Islet of Langerhans (tissue), 1 donor: ENCODE measurements around the gene TAS2R41.

Experiments
- FAIRE-seq: peaks from one replicate; lab custom pipeline; 2011; peaks lifted over from hg19 to GRCh38; lab: Jason Lieb, UNC

The TAS2R41 gene

DNA sequence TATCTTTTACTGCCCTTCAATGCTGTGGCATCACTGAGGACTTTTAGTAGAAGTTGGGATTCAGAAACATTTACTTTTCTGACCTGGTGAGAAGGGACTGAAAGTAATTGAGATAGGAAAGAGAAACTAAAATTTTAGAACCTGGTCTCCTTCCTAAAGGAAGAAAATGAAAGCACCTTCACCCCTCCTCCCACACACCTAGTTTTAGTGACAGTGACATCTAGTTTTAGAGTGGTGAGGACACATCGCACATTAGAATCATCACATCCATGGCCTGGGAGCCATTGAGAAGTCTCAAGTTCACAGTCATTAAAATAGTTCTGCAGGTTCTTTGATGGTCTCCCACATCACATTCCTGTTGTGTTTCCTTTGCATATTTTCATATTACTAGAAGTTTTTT is 16.1 kb downstream of the TAS2R41 start:
- FAIRE-seq: no peak

DNA sequence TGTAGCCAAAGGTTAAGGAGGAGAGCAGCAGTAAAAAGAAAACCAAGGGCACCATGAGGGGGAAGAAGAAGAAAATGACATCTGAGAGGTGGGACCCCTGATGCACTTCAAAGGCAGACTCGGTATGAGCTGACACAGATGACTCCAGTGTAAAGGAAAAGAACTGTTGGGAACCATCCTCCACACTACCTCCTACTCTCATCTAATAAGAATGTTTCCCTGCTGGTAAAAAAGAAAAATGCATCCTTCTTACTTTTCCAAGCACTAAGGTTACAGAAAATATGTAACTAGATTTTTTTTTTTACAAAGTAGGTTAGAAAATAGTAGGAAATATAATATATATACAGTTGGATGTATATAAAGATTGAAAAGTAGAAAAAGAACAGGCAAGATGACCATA is 16.9 kb downstream of the TAS2R41 start:
- no peak for FAIRE-seq

DNA sequence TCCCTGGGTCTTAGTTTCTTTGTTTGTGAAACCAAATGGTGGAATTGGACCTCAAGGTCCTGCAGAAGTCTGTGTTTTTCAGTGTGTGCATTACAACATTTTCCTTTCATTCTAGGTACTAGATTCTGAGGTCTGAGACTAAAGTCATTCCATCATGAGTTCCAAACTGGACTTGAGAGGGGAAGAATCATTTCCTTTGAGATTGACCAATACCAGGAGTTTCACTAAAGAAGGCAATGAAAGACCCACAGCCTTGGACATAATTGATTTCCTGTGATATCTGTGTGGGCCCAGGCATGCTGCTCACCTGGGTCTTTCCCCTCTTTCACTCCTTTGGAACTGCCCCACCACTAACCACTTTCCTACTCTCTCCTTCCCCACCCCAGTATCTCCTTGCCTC is 18.2 kb downstream of the TAS2R41 start:
- FAIRE-seq: no peak

DNA sequence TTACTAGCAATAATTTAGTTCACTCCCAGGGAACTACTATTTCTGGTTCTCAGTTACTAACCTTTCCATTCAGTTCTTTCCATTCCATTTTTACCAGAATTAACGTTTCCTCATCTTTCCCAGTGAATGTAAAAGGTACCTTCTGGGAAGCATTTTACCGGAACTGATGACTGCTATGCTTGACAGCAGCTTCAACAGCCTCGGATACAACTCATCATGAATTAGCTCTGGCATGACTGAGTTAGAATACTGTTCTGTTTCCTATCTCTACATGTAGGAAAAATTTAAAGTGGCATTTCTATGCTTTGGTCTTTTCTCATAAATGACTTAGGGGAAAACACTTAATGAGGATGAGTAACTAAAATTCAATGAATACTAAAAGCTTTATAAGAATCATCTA is 18.6 kb downstream of the TAS2R41 start:
- FAIRE-seq: no peak

DNA sequence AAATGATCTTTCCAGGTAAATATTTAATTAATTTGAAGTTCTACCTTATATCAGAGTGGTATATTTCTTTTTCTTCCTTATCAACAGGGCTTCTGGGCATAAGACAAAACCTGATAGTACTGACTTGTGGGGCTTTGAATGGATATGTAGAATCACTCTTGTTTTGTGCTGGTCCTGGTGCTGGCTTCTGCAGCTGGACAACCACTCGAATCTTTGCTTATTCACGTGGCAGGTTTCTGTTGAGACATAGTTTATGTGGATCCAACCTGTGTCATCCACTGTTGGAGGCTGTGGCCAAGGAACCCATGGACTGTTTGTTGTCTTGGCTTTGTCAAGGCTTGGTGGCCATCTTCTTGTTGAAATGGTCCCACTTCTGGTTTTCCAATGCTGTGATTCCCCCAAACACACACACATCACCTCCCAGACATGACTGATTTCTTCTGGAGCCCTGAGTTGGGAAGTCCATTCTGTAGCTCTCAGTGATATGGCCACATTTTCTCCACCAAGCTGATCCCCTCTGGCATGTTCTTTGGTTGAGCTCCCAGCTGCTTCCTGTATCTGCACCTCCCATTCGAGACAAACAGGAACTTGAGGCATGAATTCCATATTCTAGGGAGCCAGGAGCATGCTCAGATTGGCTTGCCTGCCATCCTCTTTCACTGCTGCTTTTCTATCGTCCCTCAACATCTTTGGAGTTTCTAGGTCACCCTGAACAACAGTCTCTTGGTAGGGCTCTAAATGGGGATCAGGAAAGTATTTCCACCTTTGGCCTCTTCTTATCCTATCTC is 19.5 kb downstream of the TAS2R41 start:
- FAIRE-seq: no peak

DNA sequence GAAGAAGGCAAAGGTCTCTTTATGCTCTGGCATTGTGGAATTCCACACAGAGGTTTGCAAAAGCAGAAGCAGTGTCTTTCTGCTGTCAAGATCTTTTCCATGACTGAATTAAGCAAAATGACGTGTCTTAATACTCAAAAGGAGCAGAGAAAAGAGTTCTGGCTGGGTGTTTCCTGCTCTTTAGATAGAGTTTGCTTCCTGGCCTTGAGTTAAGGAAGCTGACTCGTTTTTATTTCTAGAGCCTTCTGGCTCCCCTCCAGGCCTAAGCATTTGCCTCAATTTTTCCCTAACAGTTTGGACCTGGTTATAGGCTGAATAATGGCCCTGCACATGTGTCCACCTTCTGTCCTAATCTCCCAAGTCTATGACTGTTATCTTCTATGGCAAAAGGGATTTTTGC is 21.6 kb downstream of the TAS2R41 start:
- FAIRE-seq: no peak

DNA sequence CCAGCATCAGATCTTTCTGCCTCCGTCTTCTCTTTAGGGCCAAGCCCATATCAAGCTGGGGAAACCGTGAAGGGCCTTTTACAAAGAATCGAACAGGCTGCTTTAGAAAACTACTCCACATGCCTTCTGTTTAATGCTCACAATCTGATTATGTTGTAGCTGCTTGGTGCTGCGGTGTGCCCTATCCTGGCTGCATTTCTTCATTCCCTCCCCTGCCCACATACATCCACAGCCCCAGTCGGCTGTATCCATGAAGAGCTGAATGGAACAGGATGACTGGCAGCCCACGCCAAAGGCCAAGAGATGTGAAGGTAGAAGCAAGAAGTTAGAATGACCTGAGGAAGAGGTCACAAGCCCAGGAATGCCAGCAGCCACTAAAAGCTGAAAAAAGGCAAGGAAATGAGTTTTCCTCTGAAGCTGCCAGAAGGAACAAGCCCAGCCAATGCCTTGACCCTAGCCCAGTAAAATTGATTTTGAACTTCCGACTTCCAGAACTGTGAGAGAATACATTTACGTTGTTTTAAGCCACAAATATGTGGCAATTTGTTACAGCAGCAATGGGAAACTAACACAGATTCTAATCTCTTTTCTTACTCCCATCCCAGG is 22.2 kb downstream of the TAS2R41 start:
- FAIRE-seq: no peak

DNA sequence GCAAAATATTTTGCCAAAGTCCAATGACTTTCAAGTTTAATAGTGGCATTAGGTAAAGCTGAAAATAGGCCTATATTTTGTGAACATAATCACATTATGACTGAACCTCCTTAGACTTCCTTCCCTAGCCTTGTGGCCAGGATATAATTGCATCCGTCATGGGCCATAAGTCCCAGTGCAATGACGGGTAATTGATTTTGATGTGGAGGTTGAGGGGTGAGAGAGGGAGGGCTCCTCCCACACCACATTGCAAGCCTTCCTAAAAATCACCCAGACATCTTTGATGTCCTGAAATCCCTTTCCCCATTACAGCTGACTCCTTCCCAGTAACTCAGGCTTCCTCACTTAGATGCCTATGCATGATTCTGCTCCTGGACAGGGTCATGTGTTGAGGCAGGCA is 25.6 kb downstream of the TAS2R41 start:
- FAIRE-seq: no peak

DNA sequence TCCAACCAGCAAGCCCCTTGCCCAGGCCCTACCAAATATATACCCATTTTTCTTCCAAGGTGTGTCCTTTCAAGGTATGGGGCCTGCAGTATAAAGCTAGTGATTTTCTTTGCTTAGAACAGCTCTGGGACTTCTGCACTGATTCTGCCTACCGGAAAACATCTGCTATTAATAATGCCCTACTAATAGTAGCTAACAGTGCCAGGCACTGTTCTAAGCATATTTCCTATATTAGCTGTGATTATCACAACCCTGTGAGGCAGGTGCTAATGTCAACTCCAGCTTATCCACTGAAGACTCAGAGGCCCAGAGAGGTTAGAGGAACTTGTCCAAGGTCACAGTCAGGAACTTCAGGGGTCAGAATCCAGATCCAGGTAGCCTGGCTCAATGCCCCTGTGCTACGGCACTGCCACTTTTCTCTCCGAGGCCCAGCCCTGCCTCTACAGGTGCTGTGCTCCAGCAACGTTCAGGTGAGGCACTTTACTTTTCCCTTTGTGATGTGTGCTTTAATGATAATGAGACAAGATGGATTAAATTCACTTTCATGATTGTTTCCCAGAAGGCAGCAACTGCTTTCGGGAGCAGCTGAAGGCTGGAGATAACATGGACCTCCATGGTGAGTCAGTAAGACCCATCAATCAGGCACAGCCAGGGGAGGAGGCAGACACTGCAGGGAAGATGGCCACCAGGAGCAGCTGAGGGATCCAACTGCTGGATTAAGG is 26.7 kb downstream of the TAS2R41 start:
- no peak for FAIRE-seq

DNA sequence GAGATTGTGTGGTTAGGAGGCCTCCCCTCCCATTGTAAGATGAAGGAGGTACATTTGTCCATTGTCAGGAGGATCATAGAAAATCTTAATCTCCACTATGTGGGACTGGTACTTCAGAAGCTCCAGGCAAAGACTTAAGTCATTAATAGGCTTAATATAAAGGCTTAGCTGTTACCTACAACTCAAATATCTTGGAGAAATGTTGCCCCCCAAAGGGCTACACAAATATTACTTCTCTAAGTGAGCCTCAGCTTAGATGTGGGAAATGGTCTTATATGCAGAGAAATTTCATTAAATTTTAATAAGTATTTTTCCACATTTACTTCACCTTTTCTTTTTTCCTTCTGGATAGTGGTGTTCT is 27.2 kb downstream of the TAS2R41 start:
- no peak for FAIRE-seq

DNA sequence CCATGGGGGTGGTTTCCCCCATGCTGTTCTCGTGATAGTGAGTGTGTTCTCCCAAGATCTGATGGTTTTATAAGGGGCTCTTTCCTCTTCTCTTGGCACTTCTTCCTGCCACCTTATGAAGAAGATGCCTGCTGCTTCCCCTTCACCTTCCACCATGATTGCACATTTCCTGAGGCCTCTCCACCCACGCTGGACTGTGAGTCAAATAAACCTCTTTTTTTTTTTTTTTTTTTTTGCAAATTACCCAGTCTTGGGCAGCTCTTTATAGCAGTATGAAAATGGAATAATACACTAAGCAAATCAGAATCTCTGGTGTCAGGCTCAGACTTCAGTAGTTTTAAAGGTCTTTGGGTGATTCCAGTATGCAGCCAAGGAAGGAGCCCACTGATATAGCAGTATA is 28.2 kb downstream of the TAS2R41 start:
- FAIRE-seq: no peak

DNA sequence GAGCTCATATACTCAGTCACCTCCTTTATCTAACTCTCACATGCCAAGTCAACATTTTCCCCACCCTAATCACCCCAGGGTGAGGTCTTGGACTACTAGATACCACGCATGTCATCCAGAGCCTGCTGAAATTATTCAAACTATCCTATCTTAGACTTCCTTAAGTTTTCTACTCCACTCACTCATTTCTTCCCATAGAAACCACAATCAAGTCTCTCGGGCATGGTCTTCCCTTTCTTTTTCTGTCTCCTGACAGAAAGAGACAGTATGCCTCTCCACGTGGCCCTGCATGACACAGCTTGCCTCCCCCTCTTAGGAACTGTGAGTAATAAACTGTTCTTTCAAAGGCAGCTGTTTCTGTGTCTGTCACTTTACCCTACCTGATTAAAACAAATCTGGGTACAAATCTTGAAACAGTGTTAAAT is 29.4 kb downstream of the TAS2R41 start:
- no peak for FAIRE-seq

DNA sequence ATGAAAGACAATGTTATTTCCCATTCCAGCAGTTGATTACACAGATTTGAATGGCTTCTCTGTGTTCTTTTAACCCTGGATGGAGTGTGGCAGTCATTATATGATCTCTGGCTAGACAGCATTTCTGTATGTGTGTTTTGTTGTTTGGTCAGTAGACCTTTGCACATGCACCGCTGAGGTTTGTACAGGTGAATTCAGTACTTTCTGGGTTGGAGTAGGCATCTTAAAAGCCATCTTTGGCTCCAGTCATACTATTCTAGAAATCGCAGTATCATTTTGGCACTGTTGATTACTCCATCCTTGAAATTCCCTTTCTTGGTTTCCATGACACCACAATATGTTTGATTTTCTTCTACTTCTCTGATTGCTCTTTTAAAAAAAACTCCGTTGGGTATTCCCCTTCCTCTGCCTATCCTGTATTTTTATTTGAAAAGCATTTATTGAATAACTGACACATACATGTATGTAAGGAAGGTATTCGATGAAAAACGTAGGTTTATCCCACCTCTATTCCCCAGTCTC is 29.9 kb downstream of the TAS2R41 start:
- FAIRE-seq: no peak

DNA sequence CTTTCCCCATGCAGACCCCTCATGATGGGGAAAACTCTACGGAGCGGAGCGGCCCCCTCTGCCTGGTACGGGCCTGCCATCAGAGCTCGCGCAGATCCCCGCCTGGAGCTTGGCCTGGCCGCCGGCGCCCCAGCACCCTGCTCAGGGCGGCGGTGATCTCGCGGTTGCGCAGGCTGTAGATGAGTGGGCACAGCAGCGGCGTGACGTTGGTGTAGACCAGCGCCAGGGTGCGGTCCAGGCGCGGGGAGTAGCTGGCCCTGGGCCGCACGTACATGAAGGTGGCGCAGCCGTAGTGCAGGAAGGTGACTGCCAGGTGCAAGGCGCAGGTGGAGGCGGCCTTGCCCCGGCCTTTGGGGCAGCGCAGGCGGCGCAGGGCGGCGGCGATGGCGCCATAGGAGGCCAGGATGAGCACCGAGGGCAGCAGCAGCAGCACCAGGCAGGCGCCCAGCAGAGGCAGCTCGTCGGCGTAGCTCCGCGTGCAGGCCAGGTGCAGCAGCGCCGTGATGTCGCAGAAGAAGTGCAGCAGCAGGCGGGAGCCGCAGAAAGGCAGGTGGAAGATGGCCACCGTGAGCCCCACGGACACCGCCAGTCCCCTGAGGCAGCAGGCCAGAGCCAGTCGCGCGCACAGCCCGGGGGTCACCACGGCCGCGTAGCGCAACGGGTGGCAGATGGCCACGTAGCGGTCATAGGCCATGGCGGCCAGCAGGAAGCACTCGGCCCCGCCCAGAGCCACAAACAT is 33.4 kb downstream of the TAS2R41 start:
- FAIRE-seq: no peak

DNA sequence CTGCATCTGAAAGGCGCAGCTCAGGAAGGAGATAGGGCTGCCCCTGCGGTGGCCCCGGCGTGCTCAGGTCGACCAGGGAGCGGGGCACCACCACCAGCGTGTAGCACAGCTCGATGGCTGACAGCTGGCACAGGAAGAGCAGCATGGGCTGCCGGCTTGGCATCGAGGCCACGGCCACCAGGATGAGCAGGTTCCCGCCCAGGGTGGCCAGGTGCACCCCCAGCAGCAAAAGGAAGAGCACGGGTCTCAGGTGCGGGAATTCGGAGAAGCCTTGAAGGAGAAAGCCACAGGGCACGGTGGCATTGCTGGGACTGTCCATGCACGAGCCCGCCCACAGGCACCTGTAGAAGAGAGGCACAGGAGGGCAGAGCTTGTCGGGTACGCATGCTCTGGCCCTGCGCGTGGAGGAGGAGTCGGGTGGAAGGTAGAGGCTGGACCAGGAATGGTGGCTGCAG is 33.9 kb downstream of the TAS2R41 start:
- FAIRE-seq: no peak

DNA sequence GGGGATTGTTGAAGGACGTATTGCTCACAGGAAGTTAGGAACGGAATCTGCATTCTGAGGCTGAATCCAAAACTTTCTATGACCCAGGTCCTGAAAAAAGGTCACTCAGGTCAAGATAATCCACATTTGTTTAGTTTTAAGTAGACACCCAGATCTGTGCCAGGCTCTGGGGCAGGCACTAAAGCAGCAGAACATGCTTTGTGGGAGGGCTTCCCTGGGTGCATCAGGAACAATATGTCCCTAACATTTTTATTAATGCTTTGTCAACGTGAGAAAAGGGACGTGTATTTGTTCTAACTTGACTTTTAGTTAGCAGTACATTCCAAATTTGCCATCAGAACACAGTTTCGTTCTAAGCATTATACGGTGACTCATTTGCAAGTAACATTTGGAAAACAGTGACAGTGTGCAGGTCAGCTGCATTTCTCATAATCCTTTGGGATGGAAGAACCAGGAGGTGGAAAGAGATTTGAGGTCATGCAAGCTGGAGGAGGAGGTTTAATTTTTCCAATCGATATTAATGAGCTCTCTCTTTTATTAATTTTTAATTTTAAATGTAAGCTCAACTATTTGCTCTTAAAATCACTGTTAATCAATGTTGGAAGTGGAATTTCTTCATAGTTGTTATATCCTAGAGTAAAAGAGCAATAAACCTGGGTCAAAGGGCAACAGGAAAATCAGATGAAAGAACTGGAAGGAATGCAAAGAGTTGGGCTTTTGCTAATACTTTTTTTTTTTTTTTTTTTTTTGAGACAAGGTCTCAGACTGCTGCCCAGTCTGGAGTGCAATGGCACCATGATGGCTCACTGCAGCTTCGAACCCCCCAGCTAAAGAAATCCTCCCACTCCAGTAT is 35.0 kb downstream of the TAS2R41 start:
- FAIRE-seq: no peak

DNA sequence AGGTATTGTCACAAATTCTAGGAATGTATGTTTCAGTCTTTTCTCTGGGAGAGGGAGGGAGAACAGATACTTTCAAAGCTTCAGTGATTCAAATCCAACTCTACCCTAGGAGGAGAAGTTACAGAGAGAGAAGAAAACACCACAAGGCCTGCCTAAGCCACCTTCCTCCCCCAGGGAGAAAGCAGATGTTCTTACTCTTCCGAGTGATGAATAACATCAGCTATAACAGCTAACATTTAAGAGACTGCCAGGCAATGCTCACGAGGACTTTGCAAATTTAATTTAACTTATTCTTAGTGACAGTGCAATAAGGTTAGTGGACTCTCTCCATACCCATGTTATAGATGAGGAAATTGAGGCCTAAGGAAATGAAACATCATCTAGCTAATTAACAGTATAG is 36.8 kb downstream of the TAS2R41 start:
- no peak for FAIRE-seq

DNA sequence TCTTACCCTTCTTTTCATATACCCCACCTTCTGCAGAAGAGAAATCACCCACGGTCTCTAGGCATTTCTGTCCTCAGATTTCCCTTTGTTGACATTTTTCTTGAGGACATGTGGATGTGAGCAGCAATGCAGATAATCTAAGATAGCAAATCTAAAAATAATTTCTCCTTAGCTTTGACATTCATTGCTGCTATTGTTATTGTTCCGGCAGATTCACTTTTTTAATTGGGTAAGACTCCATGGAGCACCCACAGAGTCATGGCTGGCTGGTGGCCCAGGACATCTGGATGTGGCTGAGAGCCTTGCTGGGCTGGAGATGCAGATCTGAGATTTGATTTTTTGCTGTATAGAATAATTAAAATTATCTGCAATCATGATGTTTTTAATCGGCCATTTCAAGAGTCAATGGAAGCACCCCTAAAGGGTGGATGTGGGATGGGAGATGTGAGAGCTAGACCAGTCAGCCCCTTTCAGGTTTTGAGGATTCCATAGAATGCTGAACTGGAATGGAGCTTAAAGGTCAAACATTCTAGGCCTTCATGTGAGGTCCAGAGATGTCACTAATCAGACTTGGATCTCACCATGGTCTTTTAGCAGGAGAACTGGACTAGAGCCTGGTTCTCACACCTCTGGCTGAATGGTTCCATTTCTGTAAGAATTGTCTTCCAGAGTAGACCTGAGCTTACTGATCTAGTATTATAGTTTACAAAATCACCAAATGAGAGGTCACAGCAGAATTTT is 37.5 kb downstream of the TAS2R41 start:
- FAIRE-seq: no peak

DNA sequence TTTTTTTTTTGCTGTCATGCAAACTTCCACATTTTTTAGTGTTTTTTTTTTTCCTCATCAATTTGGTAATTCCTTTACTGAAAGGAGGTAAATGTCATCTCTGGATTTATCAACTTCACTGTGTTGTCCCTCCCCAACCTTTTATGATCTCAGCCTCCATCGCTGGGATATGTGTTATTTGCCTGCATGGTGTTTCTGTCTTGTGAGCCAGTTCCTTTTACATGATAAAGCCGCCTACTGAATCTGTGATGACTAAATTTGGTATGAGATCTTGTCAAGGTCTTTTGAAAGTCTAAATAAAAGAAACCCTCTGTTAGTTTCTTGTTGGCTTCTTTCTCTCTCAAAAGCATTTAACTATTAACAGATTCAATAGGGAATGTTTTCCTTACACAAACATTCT is 39.3 kb downstream of the TAS2R41 start:
- no peak for FAIRE-seq

DNA sequence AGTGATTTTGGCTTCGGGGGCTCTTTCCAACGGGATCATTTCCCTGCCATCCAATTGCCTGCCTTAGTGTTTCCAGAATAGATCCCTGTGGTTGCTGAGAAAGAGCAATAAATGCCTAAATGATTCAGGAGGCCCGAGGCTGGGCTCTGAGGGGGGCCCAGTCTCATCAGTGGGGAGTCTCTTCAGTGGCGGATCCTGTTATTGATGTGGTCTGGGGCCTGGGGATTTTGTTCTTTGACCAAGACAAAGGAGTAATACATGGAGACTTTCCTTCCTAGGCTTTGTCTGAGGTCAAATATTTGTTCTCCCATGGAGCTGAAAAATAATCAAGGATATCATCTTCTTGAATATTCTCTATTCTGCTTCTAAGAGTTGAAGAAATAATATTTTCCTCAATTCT is 40.8 kb downstream of the TAS2R41 start:
- FAIRE-seq: no peak

DNA sequence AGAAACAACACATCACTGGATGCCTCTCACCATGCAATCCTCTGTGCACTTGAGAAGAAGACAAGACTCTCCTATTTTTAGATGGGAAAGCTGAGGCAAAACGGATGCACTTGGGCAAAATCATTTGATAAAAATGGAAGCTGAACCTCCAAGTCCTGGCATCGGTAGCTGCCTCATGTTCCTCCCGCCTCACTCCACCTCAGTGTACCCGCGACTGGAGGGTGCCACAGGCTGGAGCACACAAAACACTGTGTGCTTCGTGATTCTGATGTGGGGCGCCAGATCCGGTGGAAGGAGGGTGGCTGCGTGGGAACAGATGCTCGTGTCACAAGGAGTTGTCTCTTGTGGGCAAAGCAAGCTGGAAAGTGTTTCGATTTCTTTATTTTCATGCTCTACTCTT is 41.3 kb downstream of the TAS2R41 start:
- no peak for FAIRE-seq
